ENCODE results near the gene ZFC3H1. TPM values are rescaled to one million over a fixed set of nuclear protein-coding genes. Genes with fewer than 3 reads are reported as not detected.

ZFC3H1 gene
- total and polyA plus RNA-seq, 2 donors (not counting 3 experiments of a cell fraction or from before 2014, with no cell fraction given): 23.6 to 60.4 TPM

DNA sequence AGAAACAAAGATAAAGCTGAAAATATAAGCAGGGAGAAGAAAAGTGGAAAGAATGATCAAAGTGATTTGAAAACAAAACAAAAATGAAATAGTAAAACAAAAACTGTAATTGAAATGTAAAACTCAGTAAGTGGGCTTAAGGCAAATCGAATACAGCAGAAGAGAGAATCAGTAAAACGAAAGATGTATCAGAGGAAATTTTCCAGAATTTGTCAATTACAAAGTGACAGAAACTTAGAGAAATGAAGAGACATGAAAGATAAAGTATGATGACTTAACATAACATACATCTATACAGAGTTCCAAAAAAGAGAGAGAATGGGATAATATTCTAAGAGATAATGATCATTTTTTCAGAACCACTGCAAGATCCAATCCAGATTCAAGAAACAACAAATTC lies 10.5 kb downstream of the ZFC3H1 start:
- ChIA-PET POLR2A (no interaction called here), CTCF (interaction anchor here (2.9 kb wide), 1 partner anchor 17 kb away, joined by 12 read pairs; no protein-coding TSS in a partner anchor)
- TF ChIP-seq EZH2 (IDR thresholded peaks at IDR 0.05; ENCODE audit: borderline replicate concordance, low read depth, low read length, severe bottlenecking): no peak
- no peak for TF ChIP-seq POLR2AphosphoS5 (IDR thresholded peaks at IDR 0.05; ENCODE audit: insufficient read depth, low read depth, low read length)
- TF ChIP-seq MYC (IDR thresholded peaks at IDR 0.05; ENCODE audit: low read depth, low read length): no peak
- TF ChIP-seq, protein P1, sequence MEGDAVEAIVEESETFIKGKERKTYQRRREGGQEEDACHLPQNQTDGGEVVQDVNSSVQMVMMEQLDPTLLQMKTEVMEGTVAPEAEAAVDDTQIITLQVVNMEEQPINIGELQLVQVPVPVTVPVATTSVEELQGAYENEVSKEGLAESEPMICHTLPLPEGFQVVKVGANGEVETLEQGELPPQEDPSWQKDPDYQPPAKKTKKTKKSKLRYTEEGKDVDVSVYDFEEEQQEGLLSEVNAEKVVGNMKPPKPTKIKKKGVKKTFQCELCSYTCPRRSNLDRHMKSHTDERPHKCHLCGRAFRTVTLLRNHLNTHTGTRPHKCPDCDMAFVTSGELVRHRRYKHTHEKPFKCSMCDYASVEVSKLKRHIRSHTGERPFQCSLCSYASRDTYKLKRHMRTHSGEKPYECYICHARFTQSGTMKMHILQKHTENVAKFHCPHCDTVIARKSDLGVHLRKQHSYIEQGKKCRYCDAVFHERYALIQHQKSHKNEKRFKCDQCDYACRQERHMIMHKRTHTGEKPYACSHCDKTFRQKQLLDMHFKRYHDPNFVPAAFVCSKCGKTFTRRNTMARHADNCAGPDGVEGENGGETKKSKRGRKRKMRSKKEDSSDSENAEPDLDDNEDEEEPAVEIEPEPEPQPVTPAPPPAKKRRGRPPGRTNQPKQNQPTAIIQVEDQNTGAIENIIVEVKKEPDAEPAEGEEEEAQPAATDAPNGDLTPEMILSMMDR (IDR thresholded peaks at IDR 0.05; ENCODE audit: extremely low read depth in 1 of 2, insufficient read depth in 1 of 2, low read depth in 1 of 2, low read length in 2 of 2): no peak
- TF ChIP-seq FOS (IDR thresholded peaks at IDR 0.05; ENCODE audit: borderline replicate concordance, insufficient read depth, low read length): no peak
- H3K27me3 ChIP-seq (ENCODE audit: control insufficient read depth in 2 of 2, insufficient read depth in 2 of 2, low read length in 2 of 2): no peaks in the 10 kb centered on the region
- H2AFZ ChIP-seq (ENCODE audit: low read depth, low read length): no peak overlapping the region
- no TSS peak for BruUV-seq (replicated peaks)
- DNase-seq (ENCODE audit: low read depth, low spot score) (no peak), FAIRE-seq (no peak)
- dilution Hi-C loops (cut with MboI; ENCODE audit: extremely low pct_ligation_motif_present, low sequenced_read_pairs): no loop called here
- H4K20me1 ChIP-seq (replicated peaks; ENCODE audit: control insufficient read depth, extremely low read depth, insufficient read depth, low read length): peaks cover 4% of the 10 kb centered on the region
- peaks cover 5% of the 10 kb centered on the region for H3K4me1 ChIP-seq (ENCODE audit: control insufficient read depth, extremely low read depth, insufficient read depth, low read length)
- H3K9me1 ChIP-seq (replicated peaks; ENCODE audit: control insufficient read depth, extremely low read depth, insufficient read depth, low read length): no peaks in the 10 kb centered on the region
- peaks cover 94% of the 10 kb centered on the region for H3K79me2 ChIP-seq (ENCODE audit: control insufficient read depth, insufficient read depth, low read length)
- no peak overlapping the region for H3K4me3 ChIP-seq (replicated peaks in 1 of 3; ENCODE audit: insufficient read depth in 1 of 3, low read depth in 1 of 3, low read length in 3 of 3)
- peaks cover 0 to 24% of the 10 kb centered on the region in 2 experiments for H3K36me3 ChIP-seq (ENCODE audit: control insufficient read depth in 2 of 2, extremely low read depth in 1 of 2, insufficient read depth in 2 of 2, low read length in 2 of 2)
- H3K4me2 ChIP-seq (ENCODE audit: insufficient read depth, low read length): no peak overlapping the region
- H3K27ac ChIP-seq (ENCODE audit: insufficient read depth, low read depth, low read length): no peak overlapping the region
- no peak overlapping the region for H3K9ac ChIP-seq (replicated peaks; ENCODE audit: extremely low read depth, insufficient read depth, low read length)
- intact Hi-C loops (cut with micrococcal nuclease): no loop called here
- no peaks in the 10 kb centered on the region for H3K9me3 ChIP-seq (replicated peaks; ENCODE audit: control insufficient read depth, insufficient read depth, low read length)

DNA sequence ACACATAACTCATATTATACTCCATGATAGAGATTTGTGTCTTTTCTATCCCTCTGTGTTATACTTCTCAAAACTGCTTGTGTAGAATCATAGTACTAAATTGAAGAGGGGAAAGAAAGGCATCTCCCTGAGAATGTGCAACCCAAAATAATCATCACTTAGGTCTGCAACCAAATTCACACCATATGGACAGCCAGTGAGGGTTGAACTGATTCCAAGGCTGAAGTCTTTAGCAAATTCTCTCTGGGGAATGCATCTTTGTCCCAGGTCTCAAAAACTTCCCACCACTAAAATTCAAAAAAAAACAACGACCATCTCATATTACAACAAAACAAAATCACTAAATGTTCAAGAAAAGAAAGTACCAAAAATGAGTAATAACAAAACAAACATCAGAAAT lies 11.0 kb downstream of the ZFC3H1 start:
- intact Hi-C loops (cut with micrococcal nuclease): no loop called here
- no TSS peak for BruUV-seq (replicated peaks)
- no peak overlapping the region for H3K27ac ChIP-seq (ENCODE audit: insufficient read depth, low read depth, low read length)
- H3K4me3 ChIP-seq (replicated peaks in 1 of 3; ENCODE audit: insufficient read depth in 1 of 3, low read depth in 1 of 3, low read length in 3 of 3): no peak overlapping the region
- no peak for FAIRE-seq
- ChIA-PET POLR2A (no interaction called here), CTCF (interaction anchor here (2.9 kb wide), 1 partner anchor 16 kb away, joined by 12 read pairs; no protein-coding TSS in a partner anchor)
- H3K4me1 ChIP-seq (ENCODE audit: control insufficient read depth, extremely low read depth, insufficient read depth, low read length): peaks cover 5% of the 10 kb centered on the region
- no peaks in the 10 kb centered on the region for H3K27me3 ChIP-seq (ENCODE audit: control insufficient read depth in 2 of 2, insufficient read depth in 2 of 2, low read length in 2 of 2)
- DNase-seq (ENCODE audit: low read depth, low spot score): no peak
- H3K36me3 ChIP-seq (ENCODE audit: control insufficient read depth in 2 of 2, extremely low read depth in 1 of 2, insufficient read depth in 2 of 2, low read length in 2 of 2): peaks cover 0 to 24% of the 10 kb centered on the region in 2 experiments
- peaks cover 94% of the 10 kb centered on the region for H3K79me2 ChIP-seq (ENCODE audit: control insufficient read depth, insufficient read depth, low read length)
- no peak overlapping the region for H3K4me2 ChIP-seq (ENCODE audit: insufficient read depth, low read length)
- peaks cover 4% of the 10 kb centered on the region for H4K20me1 ChIP-seq (replicated peaks; ENCODE audit: control insufficient read depth, extremely low read depth, insufficient read depth, low read length)
- dilution Hi-C loops (cut with MboI; ENCODE audit: extremely low pct_ligation_motif_present, low sequenced_read_pairs): no loop called here
- H3K9ac ChIP-seq (replicated peaks; ENCODE audit: extremely low read depth, insufficient read depth, low read length): no peak overlapping the region
- no peak overlapping the region for H2AFZ ChIP-seq (ENCODE audit: low read depth, low read length)
- TF ChIP-seq, protein P2, sequence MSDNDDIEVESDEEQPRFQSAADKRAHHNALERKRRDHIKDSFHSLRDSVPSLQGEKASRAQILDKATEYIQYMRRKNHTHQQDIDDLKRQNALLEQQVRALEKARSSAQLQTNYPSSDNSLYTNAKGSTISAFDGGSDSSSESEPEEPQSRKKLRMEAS (IDR thresholded peaks at IDR 0.05; ENCODE audit: insufficient read depth, insufficient read length): no peak
- TF ChIP-seq, protein P1 (IDR thresholded peaks at IDR 0.05; ENCODE audit: extremely low read depth in 1 of 2, insufficient read depth in 1 of 2, low read depth in 1 of 2, low read length in 2 of 2): no peak
- TF ChIP-seq POLR2AphosphoS5 (IDR thresholded peaks at IDR 0.05; ENCODE audit: insufficient read depth, low read depth, low read length) (no peak), EZH2 (IDR thresholded peaks at IDR 0.05; ENCODE audit: borderline replicate concordance, low read depth, low read length, severe bottlenecking) (no peak), MYC (IDR thresholded peaks at IDR 0.05; ENCODE audit: low read depth, low read length) (no peak), JUN (IDR thresholded peaks at IDR 0.05; ENCODE audit: borderline replicate concordance, insufficient read depth, insufficient read length, low read depth) (no peak), GATA2 (IDR thresholded peaks at IDR 0.05; ENCODE audit: insufficient read depth, insufficient read length, low read depth, low read length) (no peak), FOS (IDR thresholded peaks at IDR 0.05; ENCODE audit: borderline replicate concordance, insufficient read depth, low read length) (no peak), POLR2A (IDR thresholded peaks at IDR 0.05; ENCODE audit: low read depth, low read length) (no peak)
- H3K9me3 ChIP-seq (replicated peaks; ENCODE audit: control insufficient read depth, insufficient read depth, low read length): no peaks in the 10 kb centered on the region
- H3K9me1 ChIP-seq (replicated peaks; ENCODE audit: control insufficient read depth, extremely low read depth, insufficient read depth, low read length): no peaks in the 10 kb centered on the region
